GM12878 (cell line): ENCODE results near the gene ATG3. TPM values are rescaled to one million over a fixed set of nuclear protein-coding genes. Genes with fewer than 3 reads are reported as not detected.
A peak's percentile ranks its signal among the peaks of the same experiment; 100 is the strongest.

Experiments used
- CBX3 ChIP-seq: fragments of 200-600 bp; sonication (generic); IDR thresholded peaks from 2 replicates; pipeline ENCODE4 v1.6.1; 2016; ENCODE audit warnings: low read depth, borderline replicate concordance
- EZH2 ChIP-seq: IDR thresholded peaks from 2 replicates; pipeline ENCODE4 v1.6.1; 2012; ENCODE audit warnings: low read depth, mild to moderate bottlenecking, control low read depth, inconsistent platforms, low read length, borderline replicate concordance; ENCODE audit not compliant: control insufficient read depth
- FOXK2 ChIP-seq: fragments of 450-650 bp; IDR thresholded peaks from 2 replicates; pipeline ENCODE4 v1.6.1; 2017; ENCODE audit warnings: mild to moderate bottlenecking, moderate library complexity
- IKZF1 ChIP-seq: fragments of 450-650 bp; conservative IDR thresholded peaks from 2 replicates; pipeline ENCODE4 v1.6.1; 2017; ENCODE audit warnings: antibody characterized with exemption, mild to moderate bottlenecking
- JUNB ChIP-seq: IDR thresholded peaks from 2 replicates; pipeline ENCODE4 v1.6.1; 2016; ENCODE audit warnings: antibody characterized with exemption, mild to moderate bottlenecking
- JUND ChIP-seq: IDR thresholded peaks from 2 replicates; pipeline ENCODE4 v1.6.1; 2012; ENCODE audit warnings: low read depth, mild to moderate bottlenecking, low read length, improper control_type of control experiment, moderate library complexity
- NFIC ChIP-seq: IDR thresholded peaks from 2 replicates; pipeline ENCODE4 v1.6.1; 2012; ENCODE audit warnings: low read depth, mild to moderate bottlenecking, inconsistent platforms, low read length, moderate library complexity
- NR2F1 ChIP-seq: fragments of 450-650 bp; conservative IDR thresholded peaks from 2 replicates; pipeline ENCODE4 v1.6.1; 2017; ENCODE audit warnings: mild to moderate bottlenecking
- RBBP5 ChIP-seq: fragments of 200-600 bp; sonication (generic); conservative IDR thresholded peaks from 2 replicates; pipeline ENCODE4 v1.6.1; 2016
- SIX5 ChIP-seq: IDR thresholded peaks from 2 replicates; pipeline ENCODE4 v1.6.1; 2011; ENCODE audit warnings: mild to moderate bottlenecking, low read depth, low read length, moderate library complexity; ENCODE audit not compliant: severe bottlenecking
- SUZ12 ChIP-seq: fragments of 200-600 bp; sonication (generic); IDR thresholded peaks from one replicate; pipeline ENCODE4 v1.6.1; 2018; ENCODE audit warnings: antibody characterized with exemption, mild to moderate bottlenecking; ENCODE audit not compliant: unreplicated experiment
- YY1 ChIP-seq: IDR thresholded peaks from 2 replicates; pipeline ENCODE4 v1.6.1; 2011; ENCODE audit warnings: low read depth, mild to moderate bottlenecking, low read length
- ZNF274 ChIP-seq: IDR thresholded peaks from one replicate; pipeline ENCODE4 v1.8.0; 2011; ENCODE audit not compliant: insufficient read length, insufficient read depth
- ZNF384 ChIP-seq: IDR thresholded peaks from 2 replicates; pipeline ENCODE4 v1.6.1; 2012; ENCODE audit warnings: low read depth, mild to moderate bottlenecking, low read length, improper control_type of control experiment, borderline replicate concordance
- ZNF622 ChIP-seq: fragments of 450-650 bp; IDR thresholded peaks from 2 replicates; pipeline ENCODE4 v1.6.1; 2017; ENCODE audit warnings: mild to moderate bottlenecking, inconsistent platforms
- polyA plus RNA-seq, 11 experiments: library from polyadenylated mRNA; depleted of rRNA in 4 of 11; unstranded in 6 of 11; stranded (reverse) in 5 of 11; fragments of >200 nt; fragmentation: Nextera tagmentation in 4 of 11; fragmentation: Illumina TruSeq in 1 of 11; extraction: Ambion mirVana in 4 of 11; extraction: Trizol in 1 of 11; gene quantifications; 1 replicate in 1 of 11; 2 replicates in 10 of 11; pipeline versions ENCODE4 v1.2.1 to v1.2.3, GENCODE V29; 2011 to 2016; ENCODE audit warnings: inconsistent platforms in 2 of 11, missing spikeins in 2 of 11, low read depth in 1 of 11
- total RNA-seq, 4 experiments: library from RNA; depleted of rRNA in 3 of 4; stranded (reverse); fragments of >200 nt in 3 of 4; fragmentation: Illumina TruSeq in 1 of 4; extraction: Trizol in 1 of 4; gene quantifications; 2 replicates each; pipeline versions ENCODE4 v1.2.1 to v1.2.3, GENCODE V29; 2013 to 2021
- TF ChIP-seq, protein P1 (sequence below): fragments of 150-350 bp; IDR thresholded peaks from 2 replicates; pipeline ENCODE4 v1.6.1; 2014; ENCODE audit warnings: mild to moderate bottlenecking, low read depth, low read length
- TF ChIP-seq, protein P2 (sequence below): IDR thresholded peaks from 2 replicates; pipeline ENCODE4 v1.6.1; 2012; ENCODE audit warnings: low read depth, low read length, improper control_type of control experiment
- TF ChIP-seq, protein P3 (sequence below): IDR thresholded peaks from 2 replicates; pipeline ENCODE4 v1.6.1; 2012; ENCODE audit warnings: low read depth, low read length, improper control_type of control experiment
- TF ChIP-seq, protein P4 (sequence below), 3 experiments: IDR thresholded peaks in 2 of 3; conservative IDR thresholded peaks in 1 of 3; 2 replicates each; pipeline ENCODE4 v1.5.1; 2011; ENCODE audit warnings: low read depth in 3 of 3, low read length in 3 of 3, mild to moderate bottlenecking in 3 of 3, control low read depth in 2 of 3, moderate library complexity in 2 of 3, inconsistent platforms in 1 of 3, mixed read lengths in 1 of 3; ENCODE audit not compliant: control insufficient read depth in 2 of 3, insufficient read depth in 1 of 3; ENCODE audit errors: extremely low read depth in 1 of 3
- TF ChIP-seq, protein P5 (sequence below): IDR thresholded peaks from 2 replicates; pipeline ENCODE4 v1.6.1; 2011; ENCODE audit warnings: low read depth, low read length, improper control_type of control experiment, borderline replicate concordance
- TF ChIP-seq, protein P6 (sequence below): fragments of 150-350 bp; IDR thresholded peaks from 2 replicates; pipeline ENCODE4 v1.6.1; 2016; ENCODE audit warnings: low read depth, low read length

ATG3 gene
- total and polyA plus RNA-seq, 10 of the 15 experiments (the other 5 are each of a cell fraction or from before 2014, with no cell fraction given) = 49.8 to 97.0 (median 63.6) TPM

DNA sequence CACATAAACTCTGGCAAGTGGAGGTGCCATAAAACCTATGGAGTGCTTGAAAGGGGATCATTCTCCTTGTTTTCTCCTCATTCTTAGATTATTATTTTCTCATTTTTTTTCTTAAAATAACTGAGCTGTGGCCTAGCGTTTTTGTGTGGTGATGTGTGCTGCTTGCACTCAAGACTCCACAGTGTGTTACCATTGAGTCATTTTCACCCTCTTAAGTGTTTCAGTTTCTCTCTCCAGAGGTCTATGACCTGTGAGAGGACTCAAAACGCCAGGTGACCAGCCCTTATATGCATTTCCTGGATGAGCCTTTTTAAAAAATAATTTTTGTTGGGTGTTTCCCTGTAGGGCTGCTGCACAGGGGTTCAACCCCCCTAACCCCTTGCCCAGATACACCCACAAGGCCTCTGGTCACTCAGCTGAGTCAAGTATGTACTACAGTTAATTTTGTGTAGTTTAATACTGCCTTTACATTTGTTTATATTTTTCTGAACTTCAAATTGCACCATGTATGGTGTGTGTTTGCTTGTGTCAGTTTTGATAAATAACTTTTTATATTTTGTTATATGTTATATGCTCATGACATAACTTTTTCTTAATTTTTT is 47.1 kb downstream of the ATG3 start (continued):
- TF ChIP-seq NFIC = peak; percentile 81; the same call in 1 of the 2 replicates
- TF ChIP-seq FOXK2 = no peak
- TF ChIP-seq ZNF384 = no peak
- TF ChIP-seq CBX3 = no peak
- peak; percentile 93 for TF ChIP-seq NR2F1
- TF ChIP-seq, protein P1, sequence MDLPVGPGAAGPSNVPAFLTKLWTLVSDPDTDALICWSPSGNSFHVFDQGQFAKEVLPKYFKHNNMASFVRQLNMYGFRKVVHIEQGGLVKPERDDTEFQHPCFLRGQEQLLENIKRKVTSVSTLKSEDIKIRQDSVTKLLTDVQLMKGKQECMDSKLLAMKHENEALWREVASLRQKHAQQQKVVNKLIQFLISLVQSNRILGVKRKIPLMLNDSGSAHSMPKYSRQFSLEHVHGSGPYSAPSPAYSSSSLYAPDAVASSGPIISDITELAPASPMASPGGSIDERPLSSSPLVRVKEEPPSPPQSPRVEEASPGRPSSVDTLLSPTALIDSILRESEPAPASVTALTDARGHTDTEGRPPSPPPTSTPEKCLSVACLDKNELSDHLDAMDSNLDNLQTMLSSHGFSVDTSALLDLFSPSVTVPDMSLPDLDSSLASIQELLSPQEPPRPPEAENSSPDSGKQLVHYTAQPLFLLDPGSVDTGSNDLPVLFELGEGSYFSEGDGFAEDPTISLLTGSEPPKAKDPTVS = no peak
- peak; percentile 75 for TF ChIP-seq JUNB
- TF ChIP-seq, protein P2, sequence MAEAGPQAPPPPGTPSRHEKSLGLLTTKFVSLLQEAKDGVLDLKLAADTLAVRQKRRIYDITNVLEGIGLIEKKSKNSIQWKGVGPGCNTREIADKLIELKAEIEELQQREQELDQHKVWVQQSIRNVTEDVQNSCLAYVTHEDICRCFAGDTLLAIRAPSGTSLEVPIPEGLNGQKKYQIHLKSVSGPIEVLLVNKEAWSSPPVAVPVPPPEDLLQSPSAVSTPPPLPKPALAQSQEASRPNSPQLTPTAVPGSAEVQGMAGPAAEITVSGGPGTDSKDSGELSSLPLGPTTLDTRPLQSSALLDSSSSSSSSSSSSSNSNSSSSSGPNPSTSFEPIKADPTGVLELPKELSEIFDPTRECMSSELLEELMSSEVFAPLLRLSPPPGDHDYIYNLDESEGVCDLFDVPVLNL = no peak
- TF ChIP-seq SUZ12 = no peak
- TF ChIP-seq ZNF622 = no peak
- TF ChIP-seq YY1 = 0 out of 2 replicates have a peak, but pooled peaks have one; percentile 19
- TF ChIP-seq RBBP5 = no peak
- no peak for TF ChIP-seq EZH2
- no peak; the same call in 1 of the 2 replicates for TF ChIP-seq IKZF1
- TF ChIP-seq, protein P3, sequence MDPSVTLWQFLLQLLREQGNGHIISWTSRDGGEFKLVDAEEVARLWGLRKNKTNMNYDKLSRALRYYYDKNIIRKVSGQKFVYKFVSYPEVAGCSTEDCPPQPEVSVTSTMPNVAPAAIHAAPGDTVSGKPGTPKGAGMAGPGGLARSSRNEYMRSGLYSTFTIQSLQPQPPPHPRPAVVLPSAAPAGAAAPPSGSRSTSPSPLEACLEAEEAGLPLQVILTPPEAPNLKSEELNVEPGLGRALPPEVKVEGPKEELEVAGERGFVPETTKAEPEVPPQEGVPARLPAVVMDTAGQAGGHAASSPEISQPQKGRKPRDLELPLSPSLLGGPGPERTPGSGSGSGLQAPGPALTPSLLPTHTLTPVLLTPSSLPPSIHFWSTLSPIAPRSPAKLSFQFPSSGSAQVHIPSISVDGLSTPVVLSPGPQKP = peak; percentile 99
- TF ChIP-seq JUND = no peak
- TF ChIP-seq SIX5 = no peak
- TF ChIP-seq, protein P4, sequence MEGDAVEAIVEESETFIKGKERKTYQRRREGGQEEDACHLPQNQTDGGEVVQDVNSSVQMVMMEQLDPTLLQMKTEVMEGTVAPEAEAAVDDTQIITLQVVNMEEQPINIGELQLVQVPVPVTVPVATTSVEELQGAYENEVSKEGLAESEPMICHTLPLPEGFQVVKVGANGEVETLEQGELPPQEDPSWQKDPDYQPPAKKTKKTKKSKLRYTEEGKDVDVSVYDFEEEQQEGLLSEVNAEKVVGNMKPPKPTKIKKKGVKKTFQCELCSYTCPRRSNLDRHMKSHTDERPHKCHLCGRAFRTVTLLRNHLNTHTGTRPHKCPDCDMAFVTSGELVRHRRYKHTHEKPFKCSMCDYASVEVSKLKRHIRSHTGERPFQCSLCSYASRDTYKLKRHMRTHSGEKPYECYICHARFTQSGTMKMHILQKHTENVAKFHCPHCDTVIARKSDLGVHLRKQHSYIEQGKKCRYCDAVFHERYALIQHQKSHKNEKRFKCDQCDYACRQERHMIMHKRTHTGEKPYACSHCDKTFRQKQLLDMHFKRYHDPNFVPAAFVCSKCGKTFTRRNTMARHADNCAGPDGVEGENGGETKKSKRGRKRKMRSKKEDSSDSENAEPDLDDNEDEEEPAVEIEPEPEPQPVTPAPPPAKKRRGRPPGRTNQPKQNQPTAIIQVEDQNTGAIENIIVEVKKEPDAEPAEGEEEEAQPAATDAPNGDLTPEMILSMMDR (IDR thresholded peaks at IDR 0.05 in 2 of 3, conservative IDR thresholded peaks at IDR 0.05 in 1 of 3; ENCODE audit: control insufficient read depth in 2 of 3, extremely low read depth in 1 of 3, insufficient read depth in 1 of 3, low read depth in 3 of 3, low read length in 3 of 3) = no peak
- TF ChIP-seq, protein P5, sequence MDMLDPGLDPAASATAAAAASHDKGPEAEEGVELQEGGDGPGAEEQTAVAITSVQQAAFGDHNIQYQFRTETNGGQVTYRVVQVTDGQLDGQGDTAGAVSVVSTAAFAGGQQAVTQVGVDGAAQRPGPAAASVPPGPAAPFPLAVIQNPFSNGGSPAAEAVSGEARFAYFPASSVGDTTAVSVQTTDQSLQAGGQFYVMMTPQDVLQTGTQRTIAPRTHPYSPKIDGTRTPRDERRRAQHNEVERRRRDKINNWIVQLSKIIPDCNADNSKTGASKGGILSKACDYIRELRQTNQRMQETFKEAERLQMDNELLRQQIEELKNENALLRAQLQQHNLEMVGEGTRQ = peak; percentile 31; the same call in 1 of the 2 replicates
- TF ChIP-seq, protein P6, sequence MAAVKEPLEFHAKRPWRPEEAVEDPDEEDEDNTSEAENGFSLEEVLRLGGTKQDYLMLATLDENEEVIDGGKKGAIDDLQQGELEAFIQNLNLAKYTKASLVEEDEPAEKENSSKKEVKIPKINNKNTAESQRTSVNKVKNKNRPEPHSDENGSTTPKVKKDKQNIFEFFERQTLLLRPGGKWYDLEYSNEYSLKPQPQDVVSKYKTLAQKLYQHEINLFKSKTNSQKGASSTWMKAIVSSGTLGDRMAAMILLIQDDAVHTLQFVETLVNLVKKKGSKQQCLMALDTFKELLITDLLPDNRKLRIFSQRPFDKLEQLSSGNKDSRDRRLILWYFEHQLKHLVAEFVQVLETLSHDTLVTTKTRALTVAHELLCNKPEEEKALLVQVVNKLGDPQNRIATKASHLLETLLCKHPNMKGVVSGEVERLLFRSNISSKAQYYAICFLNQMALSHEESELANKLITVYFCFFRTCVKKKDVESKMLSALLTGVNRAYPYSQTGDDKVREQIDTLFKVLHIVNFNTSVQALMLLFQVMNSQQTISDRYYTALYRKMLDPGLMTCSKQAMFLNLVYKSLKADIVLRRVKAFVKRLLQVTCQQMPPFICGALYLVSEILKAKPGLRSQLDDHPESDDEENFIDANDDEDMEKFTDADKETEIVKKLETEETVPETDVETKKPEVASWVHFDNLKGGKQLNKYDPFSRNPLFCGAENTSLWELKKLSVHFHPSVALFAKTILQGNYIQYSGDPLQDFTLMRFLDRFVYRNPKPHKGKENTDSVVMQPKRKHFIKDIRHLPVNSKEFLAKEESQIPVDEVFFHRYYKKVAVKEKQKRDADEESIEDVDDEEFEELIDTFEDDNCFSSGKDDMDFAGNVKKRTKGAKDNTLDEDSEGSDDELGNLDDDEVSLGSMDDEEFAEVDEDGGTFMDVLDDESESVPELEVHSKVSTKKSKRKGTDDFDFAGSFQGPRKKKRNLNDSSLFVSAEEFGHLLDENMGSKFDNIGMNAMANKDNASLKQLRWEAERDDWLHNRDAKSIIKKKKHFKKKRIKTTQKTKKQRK = no peak
- TF ChIP-seq ZNF274 = no peak
